ENCODE measurements around the gene CLTA.
A peak's percentile ranks its signal among the peaks of the same experiment; 100 is the strongest.

The CLTA gene

DNA sequence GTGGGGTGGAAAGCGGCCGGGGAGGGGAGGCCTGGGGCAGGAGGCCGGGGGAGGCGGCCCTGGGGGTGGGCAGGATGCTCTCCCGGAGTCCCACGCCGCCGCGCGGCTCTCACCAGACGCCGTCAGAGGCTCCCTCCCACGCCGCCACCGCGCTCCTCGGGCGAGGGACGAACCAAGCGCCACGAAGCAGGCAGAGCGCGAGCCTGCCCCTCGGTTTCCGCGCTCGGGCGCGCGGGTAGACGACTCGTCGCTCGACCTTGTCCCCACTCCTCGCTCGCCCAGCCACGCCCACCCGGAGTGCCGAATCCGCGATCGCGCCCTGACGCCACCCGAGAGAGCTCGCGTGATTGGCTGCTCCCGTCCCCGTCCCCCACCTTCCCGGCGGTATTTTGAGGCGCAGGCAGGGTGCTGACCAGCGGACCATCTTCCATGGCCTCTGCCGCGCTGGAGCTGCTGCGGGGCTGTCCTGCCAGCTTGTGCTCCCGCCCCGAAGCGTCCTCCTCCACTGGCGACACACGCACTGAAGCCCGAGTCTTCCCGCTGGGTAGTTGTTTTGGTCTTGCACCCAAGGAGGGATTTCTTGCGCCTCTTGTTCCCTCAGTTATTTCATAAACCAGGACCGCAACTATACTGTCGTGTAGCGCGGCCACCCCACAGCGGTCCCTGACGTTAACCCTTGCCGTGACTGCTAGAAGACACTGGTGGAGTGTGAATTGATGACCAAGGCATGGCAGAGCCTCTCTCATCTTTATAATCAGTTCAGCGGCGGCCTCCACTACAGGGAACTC is 67.7 kb downstream of the CLTA start, which contains the start of gene GNE (continued):
- peak; percentile 94 for TF ChIP-seq ZNF223 (tag by site-specific recombination; IDR thresholded peaks at IDR 0.05)
- TF ChIP-seq ZNF660 (tag by site-specific recombination; IDR thresholded peaks at IDR 0.05), result peak; percentile 18; the same call in 1 of the 2 replicates
- no peak for TF ChIP-seq RBAK (tag by site-specific recombination; IDR thresholded peaks at IDR 0.05)
- no peak for TF ChIP-seq MYNN (tag by site-specific recombination; IDR thresholded peaks at IDR 0.05; ENCODE audit: borderline replicate concordance)
- TF ChIP-seq ZNF654 (tag by site-specific recombination; IDR thresholded peaks at IDR 0.05; ENCODE audit: low read depth), result no peak
- TF ChIP-seq ZNF585B (tag by site-specific recombination; IDR thresholded peaks at IDR 0.05), result no peak
- TF ChIP-seq ZNF138 (tag by site-specific recombination; IDR thresholded peaks at IDR 0.05; ENCODE audit: borderline replicate concordance), result no peak
- TF ChIP-seq ZNF184 (tag by site-specific recombination; IDR thresholded peaks at IDR 0.05), result no peak
- TF ChIP-seq, protein P1, sequence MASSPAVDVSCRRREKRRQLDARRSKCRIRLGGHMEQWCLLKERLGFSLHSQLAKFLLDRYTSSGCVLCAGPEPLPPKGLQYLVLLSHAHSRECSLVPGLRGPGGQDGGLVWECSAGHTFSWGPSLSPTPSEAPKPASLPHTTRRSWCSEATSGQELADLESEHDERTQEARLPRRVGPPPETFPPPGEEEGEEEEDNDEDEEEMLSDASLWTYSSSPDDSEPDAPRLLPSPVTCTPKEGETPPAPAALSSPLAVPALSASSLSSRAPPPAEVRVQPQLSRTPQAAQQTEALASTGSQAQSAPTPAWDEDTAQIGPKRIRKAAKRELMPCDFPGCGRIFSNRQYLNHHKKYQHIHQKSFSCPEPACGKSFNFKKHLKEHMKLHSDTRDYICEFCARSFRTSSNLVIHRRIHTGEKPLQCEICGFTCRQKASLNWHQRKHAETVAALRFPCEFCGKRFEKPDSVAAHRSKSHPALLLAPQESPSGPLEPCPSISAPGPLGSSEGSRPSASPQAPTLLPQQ (tag by site-specific recombination; IDR thresholded peaks at IDR 0.05), result peak; percentile 69; the same call in 1 of the 2 replicates
- TF ChIP-seq, protein P2, sequence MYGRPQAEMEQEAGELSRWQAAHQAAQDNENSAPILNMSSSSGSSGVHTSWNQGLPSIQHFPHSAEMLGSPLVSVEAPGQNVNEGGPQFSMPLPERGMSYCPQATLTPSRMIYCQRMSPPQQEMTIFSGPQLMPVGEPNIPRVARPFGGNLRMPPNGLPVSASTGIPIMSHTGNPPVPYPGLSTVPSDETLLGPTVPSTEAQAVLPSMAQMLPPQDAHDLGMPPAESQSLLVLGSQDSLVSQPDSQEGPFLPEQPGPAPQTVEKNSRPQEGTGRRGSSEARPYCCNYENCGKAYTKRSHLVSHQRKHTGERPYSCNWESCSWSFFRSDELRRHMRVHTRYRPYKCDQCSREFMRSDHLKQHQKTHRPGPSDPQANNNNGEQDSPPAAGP (tag by site-specific recombination; IDR thresholded peaks at IDR 0.05), result peak; percentile 89; the same call in 1 of the 2 replicates
- TF ChIP-seq ZNF670 (tag by site-specific recombination; IDR thresholded peaks at IDR 0.05; ENCODE audit: low read depth), result no peak
- TF ChIP-seq ZNF292 (tag by site-specific recombination; IDR thresholded peaks at IDR 0.05; ENCODE audit: borderline replicate concordance, low read depth), result no peak
- peak; percentile 28; the same call in 1 of the 2 replicates for TF ChIP-seq ZBTB48 (tag by site-specific recombination; IDR thresholded peaks at IDR 0.05)
- TF ChIP-seq, protein P3, sequence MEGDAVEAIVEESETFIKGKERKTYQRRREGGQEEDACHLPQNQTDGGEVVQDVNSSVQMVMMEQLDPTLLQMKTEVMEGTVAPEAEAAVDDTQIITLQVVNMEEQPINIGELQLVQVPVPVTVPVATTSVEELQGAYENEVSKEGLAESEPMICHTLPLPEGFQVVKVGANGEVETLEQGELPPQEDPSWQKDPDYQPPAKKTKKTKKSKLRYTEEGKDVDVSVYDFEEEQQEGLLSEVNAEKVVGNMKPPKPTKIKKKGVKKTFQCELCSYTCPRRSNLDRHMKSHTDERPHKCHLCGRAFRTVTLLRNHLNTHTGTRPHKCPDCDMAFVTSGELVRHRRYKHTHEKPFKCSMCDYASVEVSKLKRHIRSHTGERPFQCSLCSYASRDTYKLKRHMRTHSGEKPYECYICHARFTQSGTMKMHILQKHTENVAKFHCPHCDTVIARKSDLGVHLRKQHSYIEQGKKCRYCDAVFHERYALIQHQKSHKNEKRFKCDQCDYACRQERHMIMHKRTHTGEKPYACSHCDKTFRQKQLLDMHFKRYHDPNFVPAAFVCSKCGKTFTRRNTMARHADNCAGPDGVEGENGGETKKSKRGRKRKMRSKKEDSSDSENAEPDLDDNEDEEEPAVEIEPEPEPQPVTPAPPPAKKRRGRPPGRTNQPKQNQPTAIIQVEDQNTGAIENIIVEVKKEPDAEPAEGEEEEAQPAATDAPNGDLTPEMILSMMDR (tag by site-specific recombination; IDR thresholded peaks at IDR 0.05), result no peak; the same call in 1 of the 2 replicates
- peak; percentile 87 for TF ChIP-seq ZNF600 (tag by site-specific recombination; IDR thresholded peaks at IDR 0.05)
- no peak for TF ChIP-seq ZNF350 (tag by site-specific recombination; IDR thresholded peaks at IDR 0.05)
- TF ChIP-seq OSR2 (tag by site-specific recombination; IDR thresholded peaks at IDR 0.05), result no peak
- TF ChIP-seq, protein P4, sequence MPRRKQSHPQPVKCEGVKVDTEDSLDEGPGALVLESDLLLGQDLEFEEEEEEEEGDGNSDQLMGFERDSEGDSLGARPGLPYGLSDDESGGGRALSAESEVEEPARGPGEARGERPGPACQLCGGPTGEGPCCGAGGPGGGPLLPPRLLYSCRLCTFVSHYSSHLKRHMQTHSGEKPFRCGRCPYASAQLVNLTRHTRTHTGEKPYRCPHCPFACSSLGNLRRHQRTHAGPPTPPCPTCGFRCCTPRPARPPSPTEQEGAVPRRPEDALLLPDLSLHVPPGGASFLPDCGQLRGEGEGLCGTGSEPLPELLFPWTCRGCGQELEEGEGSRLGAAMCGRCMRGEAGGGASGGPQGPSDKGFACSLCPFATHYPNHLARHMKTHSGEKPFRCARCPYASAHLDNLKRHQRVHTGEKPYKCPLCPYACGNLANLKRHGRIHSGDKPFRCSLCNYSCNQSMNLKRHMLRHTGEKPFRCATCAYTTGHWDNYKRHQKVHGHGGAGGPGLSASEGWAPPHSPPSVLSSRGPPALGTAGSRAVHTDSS (tag by site-specific recombination; IDR thresholded peaks at IDR 0.05), result no peak
- TF ChIP-seq TCF7L2 (IDR thresholded peaks at IDR 0.05; ENCODE audit: borderline replicate concordance, low read depth, low read length), result no peak
- TF ChIP-seq ZBTB17 (tag by site-specific recombination; IDR thresholded peaks at IDR 0.05), result peak; percentile 100
- no peak for TF ChIP-seq ZNF121 (tag by site-specific recombination; IDR thresholded peaks at IDR 0.05)
- no peak for TF ChIP-seq ZNF610 (tag by site-specific recombination; IDR thresholded peaks at IDR 0.05; ENCODE audit: borderline replicate concordance)
- TF ChIP-seq ZNF16 (tag by site-specific recombination; IDR thresholded peaks at IDR 0.05; ENCODE audit: low read depth), result no peak
- no peak for TF ChIP-seq ZNF558 (tag by site-specific recombination; IDR thresholded peaks at IDR 0.05)
- no peak for TF ChIP-seq ZNF623 (tag by site-specific recombination; IDR thresholded peaks at IDR 0.05)
- peak; percentile 89 for TF ChIP-seq SP3 (tag by site-specific recombination; IDR thresholded peaks at IDR 0.05)
- TF ChIP-seq, protein P5, sequence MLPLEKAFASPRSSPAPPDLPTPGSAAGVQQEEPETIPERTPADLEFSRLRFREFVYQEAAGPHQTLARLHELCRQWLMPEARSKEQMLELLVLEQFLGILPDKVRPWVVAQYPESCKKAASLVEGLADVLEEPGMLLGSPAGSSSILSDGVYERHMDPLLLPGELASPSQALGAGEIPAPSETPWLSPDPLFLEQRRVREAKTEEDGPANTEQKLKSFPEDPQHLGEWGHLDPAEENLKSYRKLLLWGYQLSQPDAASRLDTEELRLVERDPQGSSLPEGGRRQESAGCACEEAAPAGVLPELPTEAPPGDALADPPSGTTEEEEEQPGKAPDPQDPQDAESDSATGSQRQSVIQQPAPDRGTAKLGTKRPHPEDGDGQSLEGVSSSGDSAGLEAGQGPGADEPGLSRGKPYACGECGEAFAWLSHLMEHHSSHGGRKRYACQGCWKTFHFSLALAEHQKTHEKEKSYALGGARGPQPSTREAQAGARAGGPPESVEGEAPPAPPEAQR (tag by site-specific recombination; IDR thresholded peaks at IDR 0.05), result no peak
- TF ChIP-seq, protein P6, sequence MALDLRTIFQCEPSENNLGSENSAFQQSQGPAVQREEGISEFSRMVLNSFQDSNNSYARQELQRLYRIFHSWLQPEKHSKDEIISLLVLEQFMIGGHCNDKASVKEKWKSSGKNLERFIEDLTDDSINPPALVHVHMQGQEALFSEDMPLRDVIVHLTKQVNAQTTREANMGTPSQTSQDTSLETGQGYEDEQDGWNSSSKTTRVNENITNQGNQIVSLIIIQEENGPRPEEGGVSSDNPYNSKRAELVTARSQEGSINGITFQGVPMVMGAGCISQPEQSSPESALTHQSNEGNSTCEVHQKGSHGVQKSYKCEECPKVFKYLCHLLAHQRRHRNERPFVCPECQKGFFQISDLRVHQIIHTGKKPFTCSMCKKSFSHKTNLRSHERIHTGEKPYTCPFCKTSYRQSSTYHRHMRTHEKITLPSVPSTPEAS (tag by site-specific recombination; IDR thresholded peaks at IDR 0.05), result no peak
- no peak for TF ChIP-seq ZNF830 (tag by site-specific recombination; IDR thresholded peaks at IDR 0.05; ENCODE audit: low read depth)
- no peak for TF ChIP-seq ZNF133 (tag by site-specific recombination; IDR thresholded peaks at IDR 0.05)
- TF ChIP-seq ZNF174 (tag by site-specific recombination; IDR thresholded peaks at IDR 0.05), result no peak
